K562 (cell line): ENCODE measurements around the gene MT1HL1. TPM values are rescaled to one million over a fixed set of nuclear protein-coding genes. Genes with fewer than 3 reads are reported as not detected.

Source experiments
- HOMEZ ChIP-seq: fragments of 250-450 bp; sonication (Bioruptor Pico); IDR thresholded peaks from 2 replicates; pipeline ENCODE4 v1.4.0; 2020; ENCODE audit warnings: mild to moderate bottlenecking, moderate library complexity
- RREB1 ChIP-seq: fragments of 250-450 bp; sonication (Bioruptor Pico); IDR thresholded peaks from 2 replicates; pipeline ENCODE4 v1.4.0; 2020
- STAT5B ChIP-seq: fragments of 250-450 bp; sonication (Bioruptor Pico); IDR thresholded peaks from 2 replicates; pipeline ENCODE4 v1.8.0; 2021; ENCODE audit warnings: mild to moderate bottlenecking, inconsistent platforms
- XRCC5 ChIP-seq: fragments of 200-400 bp; formaldehyde crosslinking; IDR thresholded peaks from 2 replicates; pipeline ENCODE4 v1.6.1; 2017; ENCODE audit warnings: low read depth, mild to moderate bottlenecking, low read length
- ZBTB11 ChIP-seq, 3 experiments: fragments of 200-800 bp in 1 of 3; fragments of 250-450 bp in 1 of 3; fragments of 450-650 bp in 1 of 3; sonication (Bioruptor Pico) in 1 of 3; sonication (Bioruptor generic) in 1 of 3; formaldehyde crosslinking in 1 of 3; IDR thresholded peaks; 2 replicates each; pipeline versions ENCODE4 v1.6.1 to v1.8.0; 2016 to 2022; ENCODE audit warnings: mild to moderate bottlenecking in 2 of 3, missing genetic modification characterization in 2 of 3, missing compliant biosample characterization in 1 of 3, moderate library complexity in 1 of 3
- ZNF507 ChIP-seq: conservative IDR thresholded peaks from 2 replicates; pipeline ENCODE4 v1.6.1; 2017; ENCODE audit warnings: missing genetic modification characterization, missing compliant biosample characterization
- polyA plus RNA-seq, 8 experiments: library from polyadenylated mRNA; depleted of rRNA in 4 of 8; stranded (reverse) in 5 of 8; unstranded in 3 of 8; fragments of >200 nt; fragmentation: Nextera tagmentation in 2 of 8; fragmentation: Illumina TruSeq in 1 of 8; extraction: Ambion mirVana in 2 of 8; extraction: Trizol in 1 of 8; gene quantifications; 2 replicates each; pipeline versions ENCODE4 v1.2.1 to v1.2.3, GENCODE V29; 2011 to 2014; ENCODE audit warnings: inconsistent platforms in 1 of 8, missing spikeins in 1 of 8
- total RNA-seq, 7 experiments: library from RNA; depleted of rRNA in 6 of 7; stranded (reverse); fragments of >200 nt in 6 of 7; fragmentation: Illumina TruSeq in 2 of 7; extraction: Trizol in 2 of 7; gene quantifications; 2 replicates each; pipeline versions ENCODE4 v1.2.1 to v1.2.3, GENCODE V29; 2011 to 2021; ENCODE audit warnings: low replicate concordance in 1 of 7

MT1HL1 gene
- total and polyA plus RNA-seq, 9 of the 15 experiments (the other 6 are each of a cell fraction or from before 2014, with no cell fraction given): not detected

- no peak for TF ChIP-seq RREB1 (CRISPR knock-in tag)
- TF ChIP-seq ZBTB11 (CRISPR knock-in tag; IDR thresholded peaks at IDR 0.05): no peak
- TF ChIP-seq ZNF507 (tag): no peak
- no peak for TF ChIP-seq STAT5B (CRISPR knock-in tag)
- TF ChIP-seq XRCC5: no peak
- no peak for TF ChIP-seq HOMEZ (CRISPR knock-in tag)
Observed at GRCh38 chr1:237033061-237033460, 28.8 kb upstream of the MT1HL1 start (continued).
